Esophagus squamous epithelium (tissue), 5 donors: ENCODE data around the gene PECR. TPM values are rescaled to one million over a fixed set of nuclear protein-coding genes. Genes with fewer than 3 reads are reported as not detected.

Experiments
- DNase-seq: peaks from one replicate; lab custom pipeline; 2025; lab: John Stamatoyannopoulos, UW
- H3K27ac ChIP-seq, 4 donors: fragments of 200-600 bp; sonication (generic); one replicate each; pipeline ENCODE4 v1.5.1; 2016 to 2019; ENCODE audit warnings: mild to moderate bottlenecking in 1 of 4
- H3K27me3 ChIP-seq, 4 donors: fragments of 200-600 bp; sonication (generic); 1 replicate in 3 of 4; 2 replicates in 1 of 4; pipeline versions ENCODE4 v1.5.1 to v1.6.0; 2017 to 2021; ENCODE audit warnings: antibody characterized with exemption in 1 of 4
- H3K36me3 ChIP-seq, 3 donors: fragments of 200-600 bp; sonication (generic); one replicate each; pipeline ENCODE4 v1.5.1; 2016 to 2019
- H3K4me1 ChIP-seq, 3 donors: fragments of 200-600 bp; sonication (generic); one replicate each; pipeline ENCODE4 v1.5.1; 2017 to 2019
- H3K4me3 ChIP-seq, 4 donors: fragments of 200-600 bp; sonication (generic); 1 replicate in 3 of 4; 2 replicates in 1 of 4; pipeline ENCODE4 v1.5.1; 2016 to 2019; ENCODE audit warnings: mild to moderate bottlenecking in 2 of 4, moderate library complexity in 1 of 4
- H3K9me3 ChIP-seq, 3 donors: fragments of 200-600 bp; sonication (generic); one replicate each; pipeline ENCODE4 v1.5.1; 2016 to 2019
- CTCF ChIP-seq, 6 experiments: fragments of 450-650 bp in 4 of 6; fragments of 200-600 bp in 2 of 6; sonication (generic) in 2 of 6; IDR thresholded peaks; one replicate each; pipeline ENCODE4 v1.5.1; 2016 to 2019; ENCODE audit warnings: antibody characterized with exemption in 6 of 6, mild to moderate bottlenecking in 4 of 6, moderate library complexity in 4 of 6
- POLR2A ChIP-seq, 4 donors: fragments of 450-650 bp; IDR thresholded peaks; one replicate each; pipeline ENCODE4 v1.6.1; 2017; ENCODE audit warnings: antibody characterized with exemption in 4 of 4, mild to moderate bottlenecking in 4 of 4, moderate library complexity in 3 of 4
- WGBS, 2 donors: methylation state at CpG; one replicate each; pipeline ENCODE4 v1.1.5; 2018; 5-methylcytosine and 5-hydroxymethylcytosine counted together
- intact Hi-C: fragments of 100-400 bp; cut with DNase I; formaldehyde crosslinking; loops from one replicate; pipeline ENCODE4 v1.15.0; 2022
- total RNA-seq, 4 donors: library from RNA; depleted of rRNA; stranded (reverse); fragments of >200 nt; gene quantifications; one replicate each; pipeline ENCODE4 v1.1.0, GENCODE V29; 2016
- donor health status: DM: yes; HTN: yes; CAD: no.

Gene PECR
- total RNA-seq, 4 donors from 2014 or later = 1.5 to 6.8 (median 5.1) TPM

- intact Hi-C loops = no loop called here
- 74 to 77% methylated on average over 1 of the region's 1 CpG for WGBS, 2 donors
- TF ChIP-seq CTCF (IDR thresholded peaks at IDR 0.05) (no peak), POLR2A (IDR thresholded peaks at IDR 0.05) (no peak)
- H3K4me1 ChIP-seq = peaks cover 3 to 24% (median 12%) of the 10 kb centered on the region in 3 donors
- no peak overlapping the region for H3K27ac ChIP-seq
- H3K27me3 ChIP-seq = no peaks in the 10 kb centered on the region
- DNase-seq = no peak
- peaks cover 0 to 5% (median 0%) of the 10 kb centered on the region in 3 donors for H3K36me3 ChIP-seq
- H3K9me3 ChIP-seq = no peaks in the 10 kb centered on the region
- H3K4me3 ChIP-seq = no peak overlapping the region
Measured at GRCh38 chr2:216078776-216079175, 2.8 kb downstream of the PECR start.

- peaks cover 0 to 13% (median 0%) of the 10 kb centered on the region in 3 donors for H3K36me3 ChIP-seq
- no peaks in the 10 kb centered on the region for H3K9me3 ChIP-seq
- peaks cover 0 to 2% (median 0%) of the 10 kb centered on the region in 3 donors for H3K4me1 ChIP-seq
- DNase-seq = no peak
- no peak for TF ChIP-seq CTCF (IDR thresholded peaks at IDR 0.05)
- no peak overlapping the region for H3K4me3 ChIP-seq
- intact Hi-C loops = no loop called here
- no peak overlapping the region for H3K27ac ChIP-seq
- H3K27me3 ChIP-seq = no peaks in the 10 kb centered on the region
- WGBS, 2 donors = 90% methylated on average over 6 of the region's 6 CpGs
Measured at GRCh38 chr2:216075510-216076485, 5.8 kb downstream of the PECR start.

- TF ChIP-seq CTCF (IDR thresholded peaks at IDR 0.05) (no peak), POLR2A (IDR thresholded peaks at IDR 0.05) (no peak)
Measured at GRCh38 chr2:216074794-216075193, 6.8 kb downstream of the PECR start.

GRCh38 chr2:216074380-216074779 lies 7.2 kb downstream of the PECR start:
- DNase-seq = no peak
- Histone ChIP-seq H3K4me3 (no peak overlapping the region), H3K9me3 (no peaks in the 10 kb centered on the region), H3K4me1 (no peaks in the 10 kb centered on the region), H3K27ac (no peak overlapping the region), H3K36me3 (peaks cover 0 to 13% (median 0%) of the 10 kb centered on the region in 3 donors), H3K27me3 (no peaks in the 10 kb centered on the region)
- intact Hi-C loops = no loop called here
- 23 to 27% methylated on average over 1 of the region's 1 CpG for WGBS, 2 donors
- TF ChIP-seq POLR2A (IDR thresholded peaks at IDR 0.05) (no peak), CTCF (IDR thresholded peaks at IDR 0.05) (no peak)

More at GRCh38 chr2:216074794-216075193, 6.8 kb downstream of the PECR start:
- intact Hi-C loops = no loop called here
- peaks cover 0 to 13% (median 0%) of the 10 kb centered on the region in 3 donors for H3K36me3 ChIP-seq
- H3K27ac ChIP-seq = no peak overlapping the region
- no peaks in the 10 kb centered on the region for H3K4me1 ChIP-seq
- H3K9me3 ChIP-seq = no peaks in the 10 kb centered on the region
- no peak for DNase-seq
- H3K27me3 ChIP-seq = no peaks in the 10 kb centered on the region
- H3K4me3 ChIP-seq = no peak overlapping the region
- WGBS, 2 donors = 71 to 94% methylated on average over 1 of the region's 1 CpG

- Histone ChIP-seq H3K4me1 (no peaks in the 10 kb centered on the region), H3K27me3 (no peaks in the 10 kb centered on the region), H3K27ac (no peak overlapping the region), H3K4me3 (no peak overlapping the region), H3K9me3 (no peaks in the 10 kb centered on the region), H3K36me3 (peaks cover 0 to 13% (median 0%) of the 10 kb centered on the region in 3 donors)
- TF ChIP-seq POLR2A (IDR thresholded peaks at IDR 0.05) (no peak), CTCF (IDR thresholded peaks at IDR 0.05) (no peak)
- intact Hi-C loops = no loop called here
- no peak for DNase-seq
Measured at GRCh38 chr2:216073773-216074172, 7.8 kb downstream of the PECR start.
